ENCODE data around the gene CTSD. TPM values are rescaled to one million over a fixed set of nuclear protein-coding genes. Genes with fewer than 3 reads are reported as not detected.

Gene CTSD
- total and polyA plus RNA-seq, 2 of the 8 experiments (the other 6 are each of a cell fraction or from before 2014, with no cell fraction given), result 169 to 173 TPM

DNA sequence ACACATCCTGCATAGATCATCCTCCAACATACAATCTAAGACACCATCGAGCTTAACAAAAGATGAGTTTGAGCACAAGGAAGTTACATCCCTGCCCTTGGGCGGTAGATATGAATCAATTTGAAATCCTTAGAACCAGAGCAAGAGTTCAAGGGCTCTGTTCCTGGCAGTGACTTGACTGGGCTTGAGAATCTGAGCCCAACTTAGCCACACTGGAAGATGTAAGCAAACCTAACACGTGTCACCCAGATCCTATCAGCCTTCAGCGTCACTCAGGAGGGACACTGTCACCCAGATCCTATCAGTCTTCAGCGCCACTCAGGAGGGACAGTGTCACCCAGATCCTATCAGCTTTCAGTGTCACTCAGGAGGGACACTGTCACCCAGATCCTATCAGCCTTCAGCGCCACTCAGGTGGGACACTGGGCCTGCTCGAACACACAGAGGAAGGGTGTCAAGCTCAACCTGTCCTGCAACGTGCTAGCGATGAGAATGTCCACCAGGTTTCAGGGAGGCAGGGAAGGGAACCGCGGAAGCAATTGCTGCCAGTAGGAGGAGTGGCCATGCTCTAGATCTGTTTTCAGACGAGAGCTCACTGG is 32.8 kb upstream of the CTSD start (continued):
- TF ChIP-seq, protein P1, sequence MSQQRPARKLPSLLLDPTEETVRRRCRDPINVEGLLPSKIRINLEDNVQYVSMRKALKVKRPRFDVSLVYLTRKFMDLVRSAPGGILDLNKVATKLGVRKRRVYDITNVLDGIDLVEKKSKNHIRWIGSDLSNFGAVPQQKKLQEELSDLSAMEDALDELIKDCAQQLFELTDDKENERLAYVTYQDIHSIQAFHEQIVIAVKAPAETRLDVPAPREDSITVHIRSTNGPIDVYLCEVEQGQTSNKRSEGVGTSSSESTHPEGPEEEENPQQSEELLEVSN (IDR thresholded peaks at IDR 0.05), result peak; percentile 81
- no peak for TF ChIP-seq HDAC2 (IDR thresholded peaks at IDR 0.05; ENCODE audit: borderline replicate concordance in 1 of 2, low read depth in 2 of 2, low read length in 2 of 2)
- TF ChIP-seq BACH1 (IDR thresholded peaks at IDR 0.05; ENCODE audit: low read length), result no peak
- no peak for TF ChIP-seq SAP30 (IDR thresholded peaks at IDR 0.05; ENCODE audit: insufficient read depth, insufficient replicate concordance, low read length)
- TF ChIP-seq SUZ12 (IDR thresholded peaks at IDR 0.05; ENCODE audit: low read length), result no peak
- no peak for TF ChIP-seq CREB1 (IDR thresholded peaks at IDR 0.05)
- TF ChIP-seq, protein P2, sequence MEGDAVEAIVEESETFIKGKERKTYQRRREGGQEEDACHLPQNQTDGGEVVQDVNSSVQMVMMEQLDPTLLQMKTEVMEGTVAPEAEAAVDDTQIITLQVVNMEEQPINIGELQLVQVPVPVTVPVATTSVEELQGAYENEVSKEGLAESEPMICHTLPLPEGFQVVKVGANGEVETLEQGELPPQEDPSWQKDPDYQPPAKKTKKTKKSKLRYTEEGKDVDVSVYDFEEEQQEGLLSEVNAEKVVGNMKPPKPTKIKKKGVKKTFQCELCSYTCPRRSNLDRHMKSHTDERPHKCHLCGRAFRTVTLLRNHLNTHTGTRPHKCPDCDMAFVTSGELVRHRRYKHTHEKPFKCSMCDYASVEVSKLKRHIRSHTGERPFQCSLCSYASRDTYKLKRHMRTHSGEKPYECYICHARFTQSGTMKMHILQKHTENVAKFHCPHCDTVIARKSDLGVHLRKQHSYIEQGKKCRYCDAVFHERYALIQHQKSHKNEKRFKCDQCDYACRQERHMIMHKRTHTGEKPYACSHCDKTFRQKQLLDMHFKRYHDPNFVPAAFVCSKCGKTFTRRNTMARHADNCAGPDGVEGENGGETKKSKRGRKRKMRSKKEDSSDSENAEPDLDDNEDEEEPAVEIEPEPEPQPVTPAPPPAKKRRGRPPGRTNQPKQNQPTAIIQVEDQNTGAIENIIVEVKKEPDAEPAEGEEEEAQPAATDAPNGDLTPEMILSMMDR (IDR thresholded peaks at IDR 0.05; ENCODE audit: control extremely low read depth in 1 of 3, insufficient read depth in 1 of 3, low read depth in 1 of 3, low read length in 3 of 3), result peak; percentile 36 to 65 (median 51)
